G401 (cell line): ENCODE measurements around the gene KCMF1. TPM values are rescaled to one million over a fixed set of nuclear protein-coding genes. Genes with fewer than 3 reads are reported as not detected.
A peak's percentile ranks its signal among the peaks of the same experiment; 100 is the strongest.

Source experiments
- DNase-seq: peaks from one replicate; pipeline ENCODE4 v3.0.0-alpha.2; 2015; ENCODE audit warnings: low spot score
- in situ Hi-C: cut with HindIII; loops from 2 replicates; pipeline ENCODE4 v1.10.0; 2016; ENCODE audit warnings: low sequenced_read_pairs, mixed read lengths
- total RNA-seq: library from RNA; depleted of rRNA; stranded (reverse); fragments of >200 nt; shearing (Covaris generic); gene quantifications from 2 replicates; pipeline ENCODE4 v1.2.3, GENCODE V29; 2014

KCMF1 gene
- total RNA-seq, 1 experiment from 2014 or later = 133 TPM

DNA sequence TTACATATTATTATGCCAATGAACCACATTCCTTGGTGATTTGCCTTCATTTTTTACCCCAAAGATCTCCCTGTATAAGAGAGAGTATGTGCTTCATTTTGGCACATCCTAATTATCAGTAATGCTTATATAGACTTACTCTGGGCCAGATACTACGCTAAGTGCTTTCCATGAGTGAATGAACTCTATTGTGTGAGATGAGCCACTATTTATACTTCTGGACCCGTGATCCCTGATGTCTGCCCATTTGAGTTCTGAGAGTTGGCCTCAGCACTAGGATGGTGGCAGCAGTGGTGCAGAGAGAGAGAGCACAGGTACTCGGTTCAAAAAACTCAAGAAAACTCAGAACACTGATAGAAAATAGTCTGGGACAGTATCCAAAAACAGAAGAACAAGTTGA is 17.4 kb upstream of the KCMF1 start:
- no peak for DNase-seq
- in situ Hi-C loops = no loop called here

DNA sequence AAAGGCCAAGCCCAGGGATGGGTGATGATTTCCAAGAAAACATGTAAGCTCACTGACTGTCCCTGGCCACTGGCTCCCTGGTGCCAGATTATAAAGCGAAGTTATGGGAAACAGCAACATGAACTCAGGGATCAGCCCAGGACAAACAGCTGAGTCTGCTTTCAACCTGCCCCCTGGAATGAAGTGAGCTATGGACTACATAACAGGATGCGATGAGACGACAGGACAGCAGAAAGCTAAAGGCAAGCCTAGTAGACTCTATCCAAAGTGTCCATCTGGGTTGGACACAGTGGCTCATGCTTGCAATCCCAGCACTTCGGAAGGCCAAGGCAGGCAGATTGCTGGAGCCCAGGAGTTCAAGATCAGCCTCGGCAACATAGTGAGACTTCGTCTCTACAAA is 16.6 kb upstream of the KCMF1 start:
- no peak for DNase-seq
- in situ Hi-C loops = no loop called here

DNA sequence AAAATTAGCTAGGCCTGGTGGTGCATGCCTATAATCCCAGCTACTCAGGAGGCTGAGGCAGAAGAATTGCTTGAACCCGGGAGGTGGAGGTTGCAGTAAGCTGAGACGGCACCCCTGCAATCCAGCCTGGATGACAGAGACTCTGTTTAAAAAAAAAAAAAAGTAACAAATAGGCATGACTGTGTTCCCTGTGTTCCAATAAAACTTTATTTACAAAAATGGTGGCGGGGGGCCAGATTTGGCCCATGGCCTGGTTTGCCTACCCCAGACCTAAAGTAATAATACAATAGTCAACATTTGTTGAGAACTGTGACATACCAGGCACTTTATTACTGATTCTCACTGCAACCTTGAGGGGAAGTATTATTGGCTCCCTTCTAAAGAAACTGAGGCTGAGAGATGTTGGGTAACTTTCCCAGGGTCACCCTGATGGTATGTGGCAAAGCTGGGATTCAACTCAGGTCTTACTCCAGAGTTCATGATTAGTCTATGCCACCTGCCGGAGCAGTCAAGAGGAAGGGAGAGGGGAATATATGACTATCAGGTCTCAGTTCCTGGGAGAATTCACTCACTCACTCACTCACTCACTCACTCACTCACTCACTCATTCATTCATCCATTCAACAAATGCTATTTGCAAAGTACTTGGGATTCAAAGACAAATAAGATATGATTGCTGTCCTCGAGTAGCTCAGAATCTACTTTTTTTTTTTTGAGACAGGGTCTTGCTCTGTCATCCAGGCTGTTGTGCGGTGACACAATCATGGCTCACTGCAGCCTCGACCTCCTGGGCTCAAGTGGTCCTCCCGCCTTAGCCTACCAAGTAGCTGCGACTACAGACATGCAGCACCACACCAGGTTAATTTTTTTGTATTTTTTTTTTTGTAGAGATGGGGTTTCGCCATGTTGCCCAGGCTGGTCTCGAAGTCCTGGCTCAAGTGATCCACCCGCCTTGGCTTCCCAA is 14.3 kb upstream of the KCMF1 start:
- no peak for DNase-seq
- in situ Hi-C loops = no loop called here

DNA sequence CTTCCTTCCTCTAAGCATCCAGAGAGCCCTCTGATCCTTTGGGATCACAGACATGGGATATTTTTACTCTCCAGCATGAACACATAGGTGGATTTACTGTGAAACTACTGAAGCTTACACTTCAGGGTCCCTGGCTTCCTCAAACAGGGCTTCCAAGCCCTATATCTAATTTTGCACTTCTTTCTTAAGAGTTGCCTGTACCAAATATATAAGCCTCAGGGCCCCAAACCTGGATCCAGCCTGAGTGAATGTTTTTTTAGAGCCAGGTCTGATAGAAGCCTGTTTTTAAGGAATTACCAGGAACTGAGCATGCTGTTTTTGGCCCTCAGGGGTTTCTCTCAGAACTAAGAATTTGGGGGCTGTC is 13.2 kb upstream of the KCMF1 start:
- in situ Hi-C loops = no loop called here
- no peak for DNase-seq

DNA sequence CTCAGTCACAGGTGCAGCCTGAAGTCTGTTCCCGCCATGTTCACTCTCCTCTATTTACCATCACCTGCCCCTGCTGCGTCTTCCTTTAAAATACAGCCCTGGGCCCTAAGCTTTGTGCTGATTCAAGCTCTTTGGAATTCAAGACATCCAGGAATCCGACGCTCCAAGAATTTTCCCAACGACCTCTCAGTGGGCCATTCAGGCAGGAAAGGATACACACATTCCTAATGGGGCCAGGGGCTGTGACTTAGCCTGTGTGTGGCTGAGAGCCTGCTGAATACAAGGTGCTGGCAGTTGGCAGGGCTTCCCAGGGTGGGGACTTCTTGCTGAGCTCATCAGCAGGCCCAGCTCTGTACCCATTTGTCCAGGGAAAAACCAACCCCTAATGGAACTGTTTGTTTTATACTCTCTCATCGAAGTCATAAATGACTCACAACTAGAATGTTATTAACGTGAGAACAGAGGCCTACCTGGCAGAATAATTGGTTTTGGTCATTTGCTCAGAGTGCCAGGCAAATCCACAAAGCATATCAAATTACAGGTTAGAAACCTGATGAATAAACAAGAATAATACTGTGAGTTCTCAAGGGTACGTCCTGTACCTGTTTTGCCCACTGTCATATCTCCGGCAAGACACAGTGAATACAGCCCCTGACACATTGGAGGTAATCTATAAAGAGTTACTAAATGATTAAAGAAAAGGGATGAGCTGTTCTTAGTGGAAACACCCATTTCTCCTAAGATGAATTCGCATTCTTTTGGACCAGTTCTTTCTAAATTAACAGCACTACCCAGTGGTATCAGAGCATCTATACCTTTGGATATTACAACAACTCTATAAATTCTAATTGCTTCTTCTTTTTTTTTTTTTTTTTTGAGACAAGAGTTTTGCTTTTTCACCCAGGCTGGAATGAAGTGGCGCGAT is 12.6 kb upstream of the KCMF1 start:
- in situ Hi-C loops = no loop called here
- DNase-seq = peak; percentile 76

DNA sequence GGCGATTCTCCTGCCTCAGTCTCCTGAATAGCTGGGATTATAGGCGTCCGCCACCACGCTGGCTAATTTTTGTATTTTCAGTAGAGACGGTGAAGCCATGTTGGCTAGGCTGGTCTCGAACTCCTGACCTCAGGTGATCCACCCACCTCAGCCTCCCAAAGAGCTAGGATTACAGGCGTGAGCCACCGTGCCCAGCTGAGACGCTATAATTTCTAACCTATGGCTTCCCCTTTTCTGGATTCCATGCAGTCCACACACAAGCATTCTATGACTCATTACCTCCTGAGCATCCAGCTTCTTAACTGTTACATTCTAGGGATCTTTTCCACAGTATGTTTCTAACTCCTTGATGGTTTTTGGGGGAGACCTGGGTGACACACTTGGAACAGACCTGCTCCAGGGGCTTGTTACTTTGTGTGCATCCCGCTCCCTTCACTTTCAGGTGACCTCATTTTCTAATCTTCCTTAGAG is 11.8 kb upstream of the KCMF1 start:
- in situ Hi-C loops = no loop called here
- peak; percentile 61 for DNase-seq

DNA sequence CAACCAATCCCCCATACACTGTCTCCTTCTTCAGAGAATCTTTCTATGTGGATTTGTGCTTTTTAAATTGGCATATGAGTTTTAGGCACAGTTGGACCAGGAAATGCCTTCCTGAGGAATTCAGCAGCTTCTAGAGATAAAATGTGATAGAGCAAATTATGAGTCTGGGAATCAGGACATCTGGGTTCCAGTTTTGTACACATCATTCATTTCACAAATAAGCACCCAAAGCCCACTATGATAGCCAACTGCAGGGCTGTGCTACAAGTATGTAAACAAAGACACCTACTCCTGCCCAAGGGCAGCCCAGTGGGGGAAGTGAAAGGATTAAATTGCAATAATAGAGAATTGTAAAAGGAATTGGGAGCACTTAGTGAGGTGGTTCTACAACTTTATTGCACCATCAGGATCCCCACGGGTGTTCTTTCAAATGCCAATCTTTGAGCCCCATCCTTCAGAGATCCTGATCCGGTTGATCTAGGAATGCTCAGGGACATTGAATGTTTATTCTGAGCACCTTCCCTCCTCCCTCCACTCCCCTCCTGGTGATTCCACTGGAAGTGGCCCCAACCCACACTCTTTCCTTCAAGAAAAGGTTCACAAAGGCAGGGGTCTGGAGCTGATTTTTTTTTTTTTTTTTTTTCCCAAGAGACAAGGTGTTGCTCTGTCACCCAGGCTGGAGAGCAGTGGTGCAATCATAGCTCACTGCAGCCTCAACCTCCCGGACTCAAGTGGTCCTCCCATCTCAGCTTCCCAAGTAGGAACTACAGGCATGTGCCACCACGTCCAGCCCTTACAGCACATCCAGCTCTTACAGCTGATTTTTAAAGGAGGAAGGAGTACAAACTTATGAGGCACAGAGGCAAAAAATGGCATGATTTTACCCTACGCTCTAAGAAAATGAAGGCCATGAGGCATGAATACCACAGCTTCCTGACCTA is 11.1 kb upstream of the KCMF1 start:
- in situ Hi-C loops = no loop called here
- peak; percentile 32 for DNase-seq

DNA sequence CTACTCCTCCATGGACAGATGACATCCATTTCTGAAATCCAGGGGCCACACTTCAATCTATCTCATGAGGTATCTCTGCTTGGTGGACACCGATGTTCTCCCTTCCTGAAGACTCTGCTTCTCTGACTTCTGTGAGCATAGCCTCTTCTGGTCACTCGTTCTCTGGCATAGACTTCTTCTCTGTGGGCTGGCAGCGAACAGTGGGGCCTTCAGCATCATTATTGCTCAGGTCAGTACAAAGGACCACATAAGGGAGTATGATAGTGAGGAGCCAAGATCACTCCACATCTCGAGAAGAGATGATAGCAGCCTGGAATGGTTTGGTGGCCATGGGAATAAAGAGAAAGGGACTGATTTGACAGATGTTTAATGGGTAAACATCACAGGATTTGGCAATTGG is 8.0 kb upstream of the KCMF1 start:
- DNase-seq = no peak
- in situ Hi-C loops = no loop called here

DNA sequence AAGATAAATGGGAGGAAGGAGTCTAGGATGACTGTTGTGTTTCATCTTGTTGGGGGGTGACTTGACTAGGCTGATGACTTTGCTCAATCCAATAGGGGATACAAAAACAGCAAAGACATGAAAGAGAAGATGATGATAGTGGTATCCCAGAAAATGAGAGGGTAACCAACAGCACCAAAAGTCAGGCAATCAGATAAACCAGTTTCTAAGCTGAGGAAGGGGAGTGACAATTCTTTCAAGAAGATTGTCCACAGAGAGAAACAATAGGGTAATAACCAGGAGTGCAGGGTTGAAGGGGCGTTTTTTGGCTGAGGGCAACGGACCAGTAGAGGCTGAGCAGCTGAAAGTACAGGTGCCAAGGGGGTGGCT is 7.7 kb upstream of the KCMF1 start:
- in situ Hi-C loops = no loop called here
- no peak for DNase-seq

DNA sequence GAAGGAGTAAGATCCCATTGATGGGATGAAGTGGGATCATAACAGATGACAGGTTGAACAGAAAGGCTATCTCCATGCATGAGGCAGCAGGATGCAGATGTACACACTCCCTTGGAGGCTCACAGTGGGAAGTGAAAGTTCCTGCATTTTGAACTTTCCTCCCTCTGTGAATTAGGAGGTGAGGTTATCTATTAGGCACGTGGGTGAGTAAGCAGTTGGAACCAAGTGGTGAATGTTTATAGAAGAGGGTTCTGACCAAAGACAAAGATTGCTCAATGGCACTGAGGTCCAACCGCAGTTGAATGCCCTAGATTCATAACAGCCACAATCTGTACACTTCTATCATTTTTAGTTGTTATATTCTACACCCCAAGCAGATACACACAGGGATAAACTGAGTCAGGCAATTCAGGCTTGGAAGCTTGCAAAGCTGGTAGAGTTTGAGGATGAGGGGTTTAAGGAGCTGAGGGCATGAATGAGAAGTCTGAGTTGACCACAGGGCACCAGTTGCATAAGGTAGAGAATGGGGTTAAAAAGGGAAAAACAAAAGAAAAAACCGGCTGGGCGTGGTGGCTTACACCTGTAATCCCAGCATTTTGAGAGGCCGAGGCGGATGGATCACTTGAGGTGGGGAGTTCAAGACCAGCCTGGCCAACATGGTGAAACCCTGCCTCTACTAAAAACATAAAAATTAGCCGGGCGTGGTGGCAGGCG is 7.1 kb upstream of the KCMF1 start:
- DNase-seq = no peak
- in situ Hi-C loops = no loop called here

DNA sequence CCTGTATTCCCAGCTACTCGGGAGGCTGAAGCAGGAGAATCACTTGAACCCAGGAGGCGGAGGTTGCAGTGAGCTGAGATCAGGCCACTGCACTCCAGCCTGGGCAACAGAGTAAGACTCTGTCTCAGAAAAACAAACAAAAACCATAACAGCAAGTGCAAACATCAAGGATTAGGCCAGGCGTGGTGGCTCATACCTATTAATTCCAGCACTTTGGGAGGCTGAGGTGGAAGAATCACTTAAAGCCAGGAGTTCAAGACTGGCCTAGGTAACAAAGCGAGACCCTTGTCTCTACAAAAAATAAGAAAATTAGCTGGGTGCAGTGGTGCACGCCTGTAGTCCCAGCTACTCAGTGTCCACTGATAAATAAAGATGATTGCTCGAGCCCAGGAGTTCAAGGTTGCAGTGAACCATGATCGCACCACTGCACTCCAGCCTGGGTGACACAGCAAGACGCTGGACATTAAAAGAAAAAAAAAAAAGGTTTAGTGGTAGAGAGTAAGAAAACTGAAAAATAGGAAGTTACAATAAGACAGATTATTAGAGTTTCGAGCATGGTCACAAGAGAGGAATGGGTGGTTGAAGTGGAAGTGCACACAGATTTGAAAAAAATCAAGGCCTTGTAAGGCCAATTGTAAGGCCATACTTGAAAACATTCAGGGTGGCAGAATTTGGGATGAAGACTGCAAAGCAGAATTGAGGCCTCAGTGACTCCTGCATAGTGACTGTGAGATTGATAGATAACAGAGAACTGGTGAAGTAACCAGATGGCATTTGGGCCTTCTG is 6.4 kb upstream of the KCMF1 start:
- in situ Hi-C loops = no loop called here

DNA sequence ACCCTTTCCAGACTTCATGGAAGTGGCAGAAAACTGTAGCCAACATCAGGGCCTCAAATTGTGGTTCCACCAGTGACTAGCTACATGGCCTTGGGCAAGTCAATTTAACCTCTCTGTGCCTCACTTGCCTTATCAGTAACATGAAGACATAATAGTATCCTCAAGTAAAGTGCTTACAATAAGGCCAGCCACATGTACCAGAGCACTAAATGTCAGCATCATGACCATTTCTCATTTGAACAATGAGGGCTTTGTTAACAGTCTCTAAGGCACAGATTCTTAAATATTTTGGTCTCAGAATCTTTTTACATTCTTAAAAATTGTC is 5.8 kb upstream of the KCMF1 start:
- in situ Hi-C loops = no loop called here
- no peak for DNase-seq

More for the DNA sequence above, 6.4 kb upstream of the KCMF1 start:
- no peak for DNase-seq

DNA sequence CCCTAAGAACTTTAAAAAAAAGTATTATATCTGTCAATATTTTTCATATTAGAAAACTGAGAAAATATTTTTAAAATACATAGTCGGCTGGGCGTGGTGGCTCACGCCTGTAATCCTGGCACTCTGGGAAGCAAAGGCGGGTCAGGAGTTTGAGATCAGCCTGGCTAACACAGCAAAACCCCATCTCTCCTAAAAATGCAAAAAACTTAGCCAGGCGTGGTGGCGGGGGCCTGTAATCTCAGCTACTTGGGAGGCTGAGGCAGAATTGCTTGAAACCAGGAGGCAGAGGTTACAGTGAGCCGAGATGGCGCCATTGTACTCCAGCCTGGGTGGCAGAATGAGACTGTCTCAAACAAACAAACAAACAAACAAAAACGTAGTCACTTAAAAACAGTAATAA is 5.1 kb upstream of the KCMF1 start:
- in situ Hi-C loops = no loop called here
- DNase-seq = no peak

DNA sequence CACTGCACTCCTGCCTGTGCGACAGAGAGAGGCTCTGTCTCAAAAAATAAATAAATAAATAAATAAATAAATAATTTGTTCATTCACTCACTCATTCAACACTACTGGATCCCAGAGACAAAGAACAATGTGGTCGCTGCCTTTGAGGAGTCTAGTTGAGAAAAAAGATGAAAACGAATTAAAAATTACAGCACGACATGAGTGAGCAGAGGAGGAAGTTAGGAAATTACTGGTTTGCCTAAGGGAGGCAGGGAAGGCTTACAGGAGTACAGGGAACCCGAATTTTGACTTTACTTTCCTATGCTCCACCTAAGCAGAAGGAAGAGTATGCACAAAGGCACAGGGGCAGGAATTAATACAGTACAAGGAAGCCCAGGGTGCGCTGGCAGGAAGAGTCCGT is 4.2 kb upstream of the KCMF1 start:
- DNase-seq = no peak
- in situ Hi-C loops = no loop called here

DNA sequence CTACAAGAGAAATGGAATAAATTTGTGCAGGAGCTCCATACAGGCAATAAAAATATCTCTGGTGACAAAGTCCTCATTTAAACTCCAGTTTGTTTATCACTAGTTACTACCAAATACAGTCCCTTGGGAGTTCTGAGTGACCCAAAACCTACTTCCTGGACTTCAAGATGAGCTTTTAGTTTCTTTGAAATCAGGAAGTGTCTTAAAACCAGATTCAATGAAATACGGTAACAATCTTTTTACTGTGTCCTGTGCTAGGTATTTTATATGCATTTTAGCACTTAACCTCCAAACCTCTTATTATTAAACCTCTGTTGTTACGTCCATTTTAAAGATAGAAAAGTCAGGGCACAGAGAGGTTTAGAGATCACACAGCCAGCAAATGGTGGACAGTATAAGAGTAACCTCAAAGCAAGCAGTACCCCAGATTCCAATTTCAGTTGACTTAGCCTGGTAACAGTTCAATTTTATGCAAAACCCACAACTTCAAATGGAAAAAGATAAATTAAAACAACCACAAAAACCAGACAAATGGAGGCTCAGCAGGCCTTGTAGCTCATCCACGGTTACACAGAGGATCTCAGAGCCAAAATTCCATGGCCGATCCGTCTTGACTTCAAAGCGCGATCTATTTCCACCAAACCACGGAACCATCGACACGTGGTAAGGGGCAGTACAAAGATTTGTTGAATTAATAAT is 1.3 kb upstream of the KCMF1 start:
- in situ Hi-C loops = no loop called here
- peak; percentile 41 for DNase-seq

DNA sequence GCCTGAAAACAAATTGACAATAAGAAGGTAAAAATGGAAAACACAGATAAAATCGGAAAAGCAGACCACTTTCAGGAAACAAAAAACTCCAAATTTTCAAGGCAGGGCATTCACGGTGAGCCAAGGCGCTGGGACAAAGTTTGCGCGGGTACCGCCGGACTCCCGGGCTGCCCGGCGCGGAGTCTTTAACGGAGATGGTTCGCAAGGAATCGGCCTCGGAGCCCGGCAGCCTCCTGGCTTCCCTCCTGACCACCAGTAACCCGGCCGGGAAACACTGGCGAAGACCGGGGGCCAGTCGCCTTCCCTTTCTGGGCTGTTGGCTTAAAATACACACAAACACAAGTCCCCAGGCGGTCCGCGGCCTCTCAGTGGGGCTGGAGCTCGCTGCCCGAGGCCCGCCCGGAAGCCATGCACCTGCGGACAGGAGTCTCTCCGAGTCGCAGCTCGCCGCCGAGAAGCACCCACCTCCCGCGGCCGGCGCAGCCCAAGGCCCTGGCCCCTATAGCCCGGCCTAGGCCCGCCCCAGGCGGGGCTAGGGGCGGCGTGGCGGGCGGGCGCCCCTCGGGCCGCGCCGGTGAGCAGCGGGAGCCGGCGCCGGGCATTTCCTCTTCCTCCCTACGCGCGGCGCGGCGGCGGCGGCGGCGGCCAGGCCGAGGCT is 622 bp upstream of the KCMF1 start:
- in situ Hi-C loops = no loop called here
- DNase-seq = peak; percentile 59
